Activated CD8-positive, alpha-beta memory T cell treated with anti-CD3 and anti-CD28 coated beads for 24 hours (primary cell): ENCODE measurements around the gene SLC35E3.
"Not testable (repeated sequence)": the region's sequence is repeated elsewhere in the genome, so short reads cannot be mapped to it uniquely, and the experiment has no call there.

Experiments
- DNase-seq: peaks from one replicate; pipeline ENCODE4 v3.0.0-alpha.2; 2020

The SLC35E3 gene

GRCh38 chr12:68814490-68815231 lies 68.7 kb downstream of the SLC35E3 start:
- DNase-seq: no peak

- DNase-seq: no peak
Observed at GRCh38 chr12:68815232-68815927, 69.4 kb downstream of the SLC35E3 start.

DNA sequence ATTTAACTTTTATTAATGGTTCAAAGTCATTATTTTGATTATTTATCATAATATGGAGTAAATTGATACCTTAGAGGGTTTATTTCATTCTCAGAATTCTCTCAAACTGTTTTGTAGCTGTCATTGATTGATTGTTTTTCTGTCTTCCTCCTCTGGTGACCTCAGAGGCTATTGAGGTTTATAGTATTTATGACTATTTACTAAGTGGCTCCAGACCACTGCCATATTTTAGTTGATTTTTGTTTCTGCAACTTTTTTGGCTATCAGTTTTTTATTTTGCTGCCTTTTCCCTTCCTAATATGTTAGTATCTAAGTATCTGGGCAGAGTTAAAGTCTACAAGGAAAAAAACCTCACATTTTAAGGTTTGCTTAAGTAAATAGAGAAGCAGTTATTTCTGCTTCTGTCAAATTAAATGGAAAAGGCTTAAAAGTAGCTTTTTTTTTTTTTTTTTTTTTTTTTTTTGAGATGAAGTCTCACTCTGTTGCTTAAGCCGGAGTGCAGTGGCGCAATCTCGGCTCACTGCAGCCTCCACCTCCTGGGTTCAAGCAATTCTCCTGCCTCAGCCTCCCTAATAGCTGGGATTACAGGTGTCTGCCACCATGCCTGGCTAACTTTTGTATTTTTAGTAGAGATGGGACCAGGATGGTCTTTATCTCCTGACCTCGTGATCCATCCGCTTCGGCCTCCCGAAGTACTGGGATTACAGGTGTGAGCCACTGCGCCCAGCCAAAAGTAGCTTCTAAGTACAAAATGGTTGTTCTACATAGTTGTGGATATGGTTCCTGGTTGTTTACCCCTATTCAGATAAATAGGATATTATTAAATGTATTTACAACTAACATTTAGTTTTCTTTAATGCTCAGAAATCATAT lies 70.2 kb downstream of the SLC35E3 start:
- no peak for DNase-seq

DNA sequence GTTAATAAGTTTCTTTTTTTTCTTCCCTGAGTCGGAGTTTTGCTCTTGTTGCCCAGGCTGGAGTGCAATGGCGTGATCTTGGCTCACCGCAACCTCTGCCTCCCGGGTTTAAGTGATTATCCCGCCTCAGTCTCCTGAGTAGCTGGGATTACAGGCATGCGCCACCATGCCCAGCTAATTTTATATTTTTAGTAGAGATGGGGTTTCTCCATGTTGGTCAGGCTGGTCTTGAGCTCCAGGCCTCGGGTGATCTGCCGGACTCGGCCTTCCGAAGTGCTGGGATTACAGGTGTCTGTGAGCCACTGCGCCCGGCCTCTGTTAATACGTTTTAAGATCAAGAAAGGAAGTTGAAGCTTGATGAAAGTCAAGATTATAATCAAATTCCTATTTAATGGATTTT lies 73.5 kb downstream of the SLC35E3 start:
- DNase-seq: not testable (repeated sequence)

DNA sequence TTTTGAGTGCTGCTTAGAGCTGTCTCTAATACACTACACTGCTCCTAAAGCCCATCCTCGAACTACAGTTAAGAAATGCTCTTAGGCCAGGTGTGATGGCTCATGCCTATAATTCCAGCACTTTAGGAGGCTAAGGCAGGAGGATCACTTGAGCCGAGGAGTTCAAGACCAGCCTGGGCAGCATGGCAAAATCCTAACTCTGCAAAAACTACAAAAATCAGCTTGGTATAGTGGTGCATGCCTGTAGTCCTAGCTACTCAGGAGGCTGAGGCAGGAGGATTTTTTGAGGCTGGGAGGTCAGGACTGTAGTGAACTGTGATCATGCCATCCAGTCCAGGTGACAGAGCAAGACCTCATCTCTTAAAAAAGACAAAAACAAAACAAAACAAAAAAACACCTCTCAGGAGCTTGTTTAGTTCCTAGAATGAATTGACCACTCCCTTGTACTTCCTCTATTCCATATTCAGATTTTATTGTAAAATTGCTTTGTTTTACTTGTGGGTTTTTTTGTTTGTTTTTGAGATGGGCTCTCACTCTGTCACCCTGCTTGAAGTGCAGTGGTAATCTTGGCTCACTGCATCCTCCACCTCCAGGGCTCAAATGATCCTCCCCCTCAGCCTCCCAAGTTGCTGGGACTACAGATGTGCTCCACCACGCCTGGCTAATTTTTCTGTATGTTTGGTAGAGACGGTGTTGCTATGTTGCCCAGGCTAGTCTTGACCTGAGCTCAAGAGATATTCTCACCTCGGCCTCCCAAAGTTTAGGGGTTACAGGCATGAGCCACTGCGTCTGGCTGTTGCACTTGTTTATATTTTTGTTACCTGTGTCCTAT lies 75.6 kb downstream of the SLC35E3 start:
- DNase-seq: no peak

DNA sequence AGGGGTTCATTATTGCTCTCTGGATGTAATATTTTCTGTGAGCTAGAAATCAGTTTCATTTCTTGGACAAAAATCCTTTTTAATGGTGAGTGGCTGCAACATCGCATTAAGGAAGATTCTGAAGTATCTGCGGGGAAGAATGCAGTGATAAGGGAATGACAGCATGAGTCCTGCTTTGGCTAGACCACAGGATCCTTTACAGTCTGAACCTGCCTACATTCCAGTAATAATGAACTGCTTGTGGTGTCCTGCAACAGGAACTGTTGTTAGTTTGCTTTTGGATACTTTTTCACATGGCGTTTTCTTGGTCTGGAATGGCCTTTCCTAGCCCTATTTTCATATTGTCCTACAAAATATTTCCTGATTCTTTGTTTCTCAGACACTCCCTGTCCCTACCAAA lies 77.7 kb downstream of the SLC35E3 start:
- no peak for DNase-seq

GRCh38 chr12:68824131-68824530 lies 78.2 kb downstream of the SLC35E3 start:
- no peak for DNase-seq

DNA sequence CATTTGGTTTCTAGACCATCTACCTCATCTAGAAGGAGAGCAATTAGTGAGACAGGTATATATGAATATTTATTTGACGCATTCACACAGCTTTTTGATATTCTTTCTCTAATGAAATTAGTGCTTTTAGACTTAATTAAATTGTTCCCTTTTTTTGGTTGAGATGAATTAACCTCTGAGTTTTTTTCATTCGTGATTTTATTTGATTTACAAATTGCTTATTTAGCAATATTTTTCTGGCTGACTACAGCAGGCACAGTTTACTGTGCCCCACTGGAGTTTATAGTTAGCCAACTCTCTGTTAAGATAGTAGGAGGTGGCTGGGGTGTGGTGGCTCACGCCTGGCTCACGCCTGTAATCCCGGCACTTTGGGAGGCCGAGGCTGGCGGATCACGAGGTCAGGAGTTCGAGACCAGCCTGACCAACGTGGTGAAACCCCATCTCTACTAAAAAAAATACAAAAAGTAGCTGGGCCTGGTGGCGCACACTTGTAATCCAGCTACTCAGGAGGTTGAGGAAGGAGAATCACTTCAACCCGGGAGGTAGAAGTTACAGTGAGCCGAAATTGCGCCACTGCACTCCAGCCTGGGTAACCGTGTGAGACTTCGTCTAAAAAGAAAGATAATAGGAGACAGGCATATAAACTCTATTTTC lies 78.7 kb downstream of the SLC35E3 start:
- no peak for DNase-seq

DNA sequence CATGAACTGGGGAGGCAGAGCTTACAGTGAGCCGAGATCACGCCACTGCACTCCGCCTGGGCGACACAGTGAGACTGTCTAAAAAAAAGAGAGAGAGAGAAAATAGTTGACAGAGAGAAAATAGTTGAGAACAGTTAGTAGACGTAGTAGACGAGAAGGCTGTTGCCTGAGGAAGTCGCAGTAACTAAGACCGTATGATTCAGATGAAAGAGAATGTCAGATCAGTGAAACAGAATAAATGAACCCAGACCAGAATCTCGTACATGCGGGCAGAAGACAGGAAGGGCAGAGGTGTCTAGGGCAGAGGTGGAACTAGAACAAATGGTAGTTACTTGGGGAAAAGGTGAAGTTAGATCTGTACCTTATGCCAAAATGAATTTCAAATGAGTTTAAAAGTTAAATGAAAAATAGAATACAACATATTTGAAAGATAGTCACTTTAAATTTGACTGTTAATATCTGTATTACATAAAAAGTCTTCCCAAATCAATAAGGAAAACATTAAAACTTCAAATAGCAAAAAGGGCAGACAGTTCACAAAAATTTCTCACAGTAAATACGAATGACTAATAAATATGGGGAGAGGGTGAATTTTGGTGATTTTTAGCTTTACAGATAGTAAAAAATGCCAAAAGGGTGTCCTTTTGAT lies 79.7 kb downstream of the SLC35E3 start:
- DNase-seq: no peak

GRCh38 chr12:68827895-68828671 lies 82.1 kb downstream of the SLC35E3 start:
- DNase-seq: no peak

DNA sequence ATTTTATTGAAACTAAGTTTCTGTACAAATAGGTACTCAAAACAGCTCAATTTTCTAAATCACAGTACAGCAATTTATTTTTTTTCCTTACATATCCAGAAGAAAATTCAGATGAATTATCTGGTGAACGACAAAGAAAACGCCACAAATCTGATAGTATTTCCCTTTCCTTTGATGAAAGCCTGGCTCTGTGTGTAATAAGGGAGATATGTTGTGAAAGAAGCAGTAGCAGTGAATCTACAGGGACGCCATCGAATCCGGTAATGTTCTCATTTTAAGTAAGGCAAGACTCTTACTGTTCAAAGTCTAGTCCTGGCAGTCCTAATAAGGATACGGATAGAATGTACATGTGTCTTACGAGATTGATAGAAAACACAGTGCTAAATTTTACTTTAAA lies 82.7 kb downstream of the SLC35E3 start:
- DNase-seq: no peak
